Measurements from ENCODE around the gene DOCK2. TPM values are rescaled to one million over a fixed set of nuclear protein-coding genes. Genes with fewer than 3 reads are reported as not detected.

The DOCK2 gene
- 1 to 10 TPM in 3 of 4 donors, under 1 TPM in 1; 0.32 to 5.3 (median 2.7) TPM for total RNA-seq

DNA sequence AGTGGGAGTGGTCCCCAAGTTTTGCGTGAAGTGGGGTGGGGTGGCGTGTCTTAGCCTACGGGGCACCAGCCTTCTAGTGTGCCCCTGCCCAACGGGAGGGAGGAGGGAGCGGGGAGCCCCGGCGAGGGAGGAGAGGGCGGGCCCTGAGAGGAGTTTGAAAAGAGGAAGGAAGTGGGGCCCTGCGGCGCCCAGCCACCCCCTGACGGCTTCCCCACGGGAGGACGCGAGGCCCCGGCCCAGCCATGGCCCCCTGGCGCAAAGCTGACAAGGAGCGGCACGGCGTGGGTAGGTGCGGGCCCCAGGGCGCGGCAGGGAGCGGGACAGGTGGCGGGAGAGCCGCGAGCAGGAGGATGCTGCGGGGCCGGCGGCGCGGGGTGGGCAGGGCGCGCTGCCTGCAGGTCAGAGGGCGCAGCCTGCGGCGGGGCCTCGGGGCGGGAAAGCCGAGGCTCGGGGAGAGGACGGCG, at the start of gene DOCK2:
Gene DOCK2, plus strand, starts transcription at position 191 of the 464 bp plus-strand sequence. Its CDS starts 52 bp downstream, at position 243.
- ATAC-seq: no peak
- intact Hi-C loops (cut with DNase I; ENCODE audit: low total_unique reads): no loop called here
- DNase-seq: peak; percentile 29 to 30
- Histone ChIP-seq H3K36me3 (no peaks in the 10 kb centered on the region), H3K27me3 (peaks cover 4 to 7% (median 6%) of the 10 kb centered on the region in 3 donors), H3K9me3 (no peaks in the 10 kb centered on the region), H3K27ac (no peak within 1 kb of the TSS), H3K4me3 (peak within 1 kb of the TSS in 3 of 4 donors; percentile 9 to 40 (median 13)), H3K4me1 (no peaks in the 10 kb centered on the region)
- TF ChIP-seq CTCF (IDR thresholded peaks at IDR 0.05 in 4 of 5, conservative IDR thresholded peaks at IDR 0.05 in 1 of 5) (no peak), POLR2A (IDR thresholded peaks at IDR 0.05) (no peak)
- in situ Hi-C loops (cut with MboI; ENCODE audit: low sequenced_read_pairs in 4 of 4): no loop called here

DNA sequence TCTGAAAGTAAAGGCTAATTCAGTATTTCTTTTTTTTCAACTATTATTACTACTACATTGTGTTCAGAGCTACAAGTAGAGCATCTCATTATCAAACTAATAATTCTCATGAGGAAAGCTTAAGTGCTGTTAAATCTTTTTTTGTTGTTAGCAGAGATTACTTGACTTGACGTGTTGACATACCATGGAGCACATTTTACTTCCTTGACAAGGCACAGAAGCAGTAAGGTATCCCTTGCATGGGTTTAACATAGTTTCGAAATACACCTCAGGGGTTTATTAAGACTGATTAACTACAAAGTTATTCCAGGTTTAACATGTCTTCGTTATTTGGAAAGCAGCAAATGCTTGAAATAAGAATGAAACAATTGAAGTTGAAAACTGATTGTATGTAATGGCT, 46.5 kb upstream of the DOCK2 start:
- intact Hi-C loops (cut with DNase I; ENCODE audit: low total_unique reads) (no loop called here), in situ Hi-C loops (cut with MboI; ENCODE audit: low sequenced_read_pairs in 4 of 4) (loop anchor here in 2 of 4 donors (25.0 kb wide), 1 partner anchor 603 kb away; no protein-coding TSS in a partner anchor)
- H3K9me3 ChIP-seq: no peaks in the 10 kb centered on the region
- no peak for TF ChIP-seq CTCF (IDR thresholded peaks at IDR 0.05 in 4 of 5, conservative IDR thresholded peaks at IDR 0.05 in 1 of 5)
- no peak for TF ChIP-seq POLR2A (IDR thresholded peaks at IDR 0.05)
- no peak for ATAC-seq
- no peak overlapping the region for H3K4me3 ChIP-seq
- no peaks in the 10 kb centered on the region for H3K27me3 ChIP-seq
- no peak for DNase-seq
- no peak overlapping the region for H3K27ac ChIP-seq
- H3K36me3 ChIP-seq: peaks cover 2 to 44% of the 10 kb centered on the region in 2 donors
- H3K4me1 ChIP-seq: no peaks in the 10 kb centered on the region

DNA sequence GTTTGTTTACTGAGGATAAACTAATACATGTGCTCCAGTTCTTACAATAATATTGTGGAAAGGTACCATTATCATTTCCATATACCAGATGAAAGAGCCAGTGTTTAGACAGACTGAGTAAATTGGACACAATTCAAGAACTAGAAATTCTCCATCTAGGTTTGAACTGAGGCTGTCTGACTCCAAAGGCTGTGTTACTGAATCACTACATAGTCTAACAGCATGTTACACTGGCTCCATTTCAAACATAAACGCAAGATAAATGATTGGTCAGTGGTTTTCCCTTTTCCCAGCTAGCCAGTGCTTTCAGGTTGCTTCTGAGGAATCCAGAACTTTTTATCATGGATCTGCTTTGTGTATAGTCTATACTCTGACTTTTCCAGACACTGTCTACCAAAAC, 45.4 kb upstream of the DOCK2 start:
- DNase-seq: no peak
- no peaks in the 10 kb centered on the region for H3K27me3 ChIP-seq
- H3K27ac ChIP-seq: no peak overlapping the region
- intact Hi-C loops (cut with DNase I; ENCODE audit: low total_unique reads) (no loop called here), in situ Hi-C loops (cut with MboI; ENCODE audit: low sequenced_read_pairs in 4 of 4) (loop anchor here in 2 of 4 donors (25.0 kb wide), 1 partner anchor 604 kb away; no protein-coding TSS in a partner anchor)
- TF ChIP-seq POLR2A (IDR thresholded peaks at IDR 0.05) (no peak), CTCF (IDR thresholded peaks at IDR 0.05 in 4 of 5, conservative IDR thresholded peaks at IDR 0.05 in 1 of 5) (no peak)
- H3K36me3 ChIP-seq: peaks cover 2 to 53% of the 10 kb centered on the region in 2 donors
- no peaks in the 10 kb centered on the region for H3K9me3 ChIP-seq
- no peak for ATAC-seq
- H3K4me3 ChIP-seq: no peak overlapping the region
- H3K4me1 ChIP-seq: no peaks in the 10 kb centered on the region

DNA sequence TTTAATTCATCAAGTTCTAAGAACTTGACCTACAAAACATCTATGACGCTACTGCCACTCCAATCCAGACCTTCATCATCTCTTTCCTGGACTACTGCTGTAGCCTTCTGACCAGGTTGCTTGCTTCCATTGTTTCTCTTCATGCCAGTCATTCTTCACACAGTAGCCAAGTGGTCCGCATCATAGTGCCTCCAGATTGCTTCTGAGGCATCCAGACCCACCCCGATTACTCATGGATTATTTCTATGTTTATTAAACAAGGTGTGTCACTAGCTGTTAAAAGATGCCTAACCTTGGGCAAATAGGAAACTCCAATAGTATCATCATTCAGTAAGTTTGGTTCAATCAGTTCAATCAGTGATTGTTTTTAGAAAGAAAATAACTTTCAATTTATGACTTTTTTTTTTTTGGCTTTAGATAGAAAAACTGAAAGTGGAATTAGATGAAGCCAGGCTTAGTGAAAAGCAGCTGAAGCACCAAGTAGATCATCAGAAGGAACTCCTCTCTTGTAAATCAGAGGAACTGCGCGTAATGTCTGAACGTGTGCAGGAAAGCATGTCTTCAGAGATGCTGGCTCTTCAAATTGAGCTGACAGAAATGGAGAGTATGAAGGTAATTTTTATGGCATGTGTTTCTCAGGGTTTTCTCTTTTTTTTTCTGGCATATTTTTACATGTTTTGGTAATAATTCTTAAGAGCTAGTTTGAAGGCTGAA, 44.0 kb upstream of the DOCK2 start:
- Histone ChIP-seq H3K4me1 (no peaks in the 10 kb centered on the region), H3K4me3 (no peak overlapping the region), H3K36me3 (peaks cover 2 to 53% of the 10 kb centered on the region in 2 donors), H3K27me3 (no peaks in the 10 kb centered on the region), H3K27ac (no peak overlapping the region), H3K9me3 (no peaks in the 10 kb centered on the region)
- DNase-seq: no peak
- ATAC-seq: no peak
- in situ Hi-C loops (cut with MboI; ENCODE audit: low sequenced_read_pairs in 4 of 4) (loop anchor here in 2 of 4 donors (25.0 kb wide), 1 partner anchor 606 kb away; no protein-coding TSS in a partner anchor), intact Hi-C loops (cut with DNase I; ENCODE audit: low total_unique reads) (no loop called here)
- TF ChIP-seq POLR2A (IDR thresholded peaks at IDR 0.05): no peak
- no peak for TF ChIP-seq CTCF (IDR thresholded peaks at IDR 0.05 in 4 of 5, conservative IDR thresholded peaks at IDR 0.05 in 1 of 5)
